ENCODE measurements around the gene PRKRIP1.

- TF ChIP-seq CTCF (conservative IDR thresholded peaks at IDR 0.05; ENCODE audit: low read depth, low read length) (no peak), EZH2 (IDR thresholded peaks at IDR 0.05; ENCODE audit: borderline replicate concordance, low read depth, low read length, poor library complexity, severe bottlenecking) (no peak)
Measured at GRCh38 chr7:102424129-102424551, 28.0 kb downstream of the PRKRIP1 start.

Measured in A673 (cell line).